ENCODE data around the gene VIPR2. TPM values are rescaled to one million over a fixed set of nuclear protein-coding genes. Genes with fewer than 3 reads are reported as not detected.
"Not testable (repeated sequence)": the region's sequence is repeated elsewhere in the genome, so short reads cannot be mapped to it uniquely, and the experiment has no call there.

VIPR2 gene
- total RNA-seq, 2 experiments from 2014 or later = 0.42 to 0.50 TPM

GRCh38 chr7:159123793-159124192 lies 20.9 kb downstream of the VIPR2 start:
- intact Hi-C loops (cut with DNase I, micrococcal nuclease); ATAC-seq; H3K27ac Mint-ChIP-seq; H3K9me3 Mint-ChIP-seq (ENCODE audit: low read depth); POLR2A ChIA-PET; H3K36me3 Mint-ChIP-seq (ENCODE audit: low read depth); H3K4me1 Mint-ChIP-seq; H3K27me3 Mint-ChIP-seq; DNase-seq; H3K4me3 Mint-ChIP-seq: not testable (repeated sequence)
- CTCF ChIA-PET = interaction anchor here (0.8 kb wide), 1 partner anchor 76 kb away, joined by 4 read pairs; no protein-coding TSS in a partner anchor

GRCh38 chr7:159123294-159123693 lies 21.4 kb downstream of the VIPR2 start:
- CTCF ChIA-PET = interaction anchor here (0.8 kb wide), 1 partner anchor 76 kb away, joined by 4 read pairs; no protein-coding TSS in a partner anchor
- DNase-seq; intact Hi-C loops (cut with DNase I, micrococcal nuclease); H3K27me3 Mint-ChIP-seq; POLR2A ChIA-PET; H3K36me3 Mint-ChIP-seq (ENCODE audit: low read depth); H3K4me1 Mint-ChIP-seq; ATAC-seq; H3K27ac Mint-ChIP-seq; H3K4me3 Mint-ChIP-seq; H3K9me3 Mint-ChIP-seq (ENCODE audit: low read depth): not testable (repeated sequence)

- ATAC-seq = no peak
- CTCF ChIA-PET = no interaction called here
- no peak overlapping the region for H3K4me3 Mint-ChIP-seq
- H3K36me3 Mint-ChIP-seq (ENCODE audit: low read depth) = no peaks in the 10 kb centered on the region
- DNase-seq = no peak
- POLR2A ChIA-PET = no interaction called here
- intact Hi-C loops (cut with DNase I, micrococcal nuclease) = no loop called here
- no peaks in the 10 kb centered on the region for H3K27me3 Mint-ChIP-seq
- no peak overlapping the region for H3K27ac Mint-ChIP-seq
- H3K9me3 Mint-ChIP-seq (ENCODE audit: low read depth) = no peaks in the 10 kb centered on the region
- H3K4me1 Mint-ChIP-seq = peaks cover 6% of the 10 kb centered on the region
These were observed 22.4 kb downstream of the VIPR2 start for GRCh38 chr7:159122276-159122675.

- ATAC-seq (no peak), DNase-seq (no peak)
- H3K9me3 Mint-ChIP-seq (ENCODE audit: low read depth) = no peaks in the 10 kb centered on the region
- ChIA-PET CTCF (no interaction called here), POLR2A (no interaction called here)
- no peaks in the 10 kb centered on the region for H3K36me3 Mint-ChIP-seq (ENCODE audit: low read depth)
- no peak overlapping the region for H3K4me3 Mint-ChIP-seq
- intact Hi-C loops (cut with DNase I, micrococcal nuclease) = no loop called here
- H3K27me3 Mint-ChIP-seq = no peaks in the 10 kb centered on the region
- H3K4me1 Mint-ChIP-seq = peaks cover 6% of the 10 kb centered on the region
- no peak overlapping the region for H3K27ac Mint-ChIP-seq
These were observed 23.2 kb downstream of the VIPR2 start for GRCh38 chr7:159121476-159121875.

- CTCF ChIA-PET = no interaction called here
- H3K36me3 Mint-ChIP-seq (ENCODE audit: low read depth) = no peaks in the 10 kb centered on the region
- H3K9me3 Mint-ChIP-seq (ENCODE audit: low read depth) = no peaks in the 10 kb centered on the region
- ATAC-seq = no peak
- no peak overlapping the region for H3K27ac Mint-ChIP-seq
- no peak for DNase-seq
- peaks cover 6% of the 10 kb centered on the region for H3K4me1 Mint-ChIP-seq
- intact Hi-C loops (cut with DNase I, micrococcal nuclease) = no loop called here
- H3K4me3 Mint-ChIP-seq = no peak overlapping the region
- POLR2A ChIA-PET = no interaction called here
- H3K27me3 Mint-ChIP-seq = no peaks in the 10 kb centered on the region
These were observed 23.6 kb downstream of the VIPR2 start for GRCh38 chr7:159121068-159121467.

GRCh38 chr7:159120540-159120919 lies 24.1 kb downstream of the VIPR2 start:
- Mint-ChIP-seq H3K27ac (no peak overlapping the region), H3K36me3 (ENCODE audit: low read depth) (no peaks in the 10 kb centered on the region), H3K9me3 (ENCODE audit: low read depth) (no peaks in the 10 kb centered on the region), H3K4me1 (peaks cover 7% of the 10 kb centered on the region), H3K4me3 (no peak overlapping the region), H3K27me3 (no peaks in the 10 kb centered on the region)
- CTCF ChIA-PET = no interaction called here
- no peak for DNase-seq
- intact Hi-C loops (cut with DNase I, micrococcal nuclease) = no loop called here
- no peak for ATAC-seq
- POLR2A ChIA-PET = no interaction called here

- no peak overlapping the region for H3K27ac Mint-ChIP-seq
- H3K36me3 Mint-ChIP-seq (ENCODE audit: low read depth) = no peaks in the 10 kb centered on the region
- H3K4me3 Mint-ChIP-seq = no peak overlapping the region
- H3K4me1 Mint-ChIP-seq = peaks cover 9% of the 10 kb centered on the region
- DNase-seq = no peak
- no peaks in the 10 kb centered on the region for H3K9me3 Mint-ChIP-seq (ENCODE audit: low read depth)
- H3K27me3 Mint-ChIP-seq = no peaks in the 10 kb centered on the region
- intact Hi-C loops (cut with DNase I, micrococcal nuclease) = no loop called here
- no peak for ATAC-seq
- POLR2A ChIA-PET = no interaction called here
- CTCF ChIA-PET = no interaction called here
These were observed 24.7 kb downstream of the VIPR2 start for GRCh38 chr7:159119851-159120539.

- ATAC-seq (no peak), DNase-seq (no peak)
- Mint-ChIP-seq H3K9me3 (ENCODE audit: low read depth) (no peaks in the 10 kb centered on the region), H3K27ac (no peak overlapping the region), H3K27me3 (no peaks in the 10 kb centered on the region), H3K36me3 (ENCODE audit: low read depth) (no peaks in the 10 kb centered on the region), H3K4me1 (peaks cover 9% of the 10 kb centered on the region), H3K4me3 (no peak overlapping the region)
- intact Hi-C loops (cut with DNase I, micrococcal nuclease) = no loop called here
- POLR2A ChIA-PET = no interaction called here
- CTCF ChIA-PET = no interaction called here
These were observed 25.5 kb downstream of the VIPR2 start for GRCh38 chr7:159119026-159119741.

GRCh38 chr7:159118623-159119022 lies 26.0 kb downstream of the VIPR2 start:
- DNase-seq = no peak
- Mint-ChIP-seq H3K4me3 (no peak overlapping the region), H3K4me1 (peaks cover 9% of the 10 kb centered on the region), H3K9me3 (ENCODE audit: low read depth) (no peaks in the 10 kb centered on the region), H3K27me3 (peaks cover 1% of the 10 kb centered on the region), H3K36me3 (ENCODE audit: low read depth) (no peaks in the 10 kb centered on the region), H3K27ac (no peak overlapping the region)
- no peak for ATAC-seq
- CTCF ChIA-PET = no interaction called here
- intact Hi-C loops (cut with DNase I, micrococcal nuclease) = no loop called here
- POLR2A ChIA-PET = no interaction called here

- ChIA-PET POLR2A (no interaction called here), CTCF (no interaction called here)
- no peak for ATAC-seq
- Mint-ChIP-seq H3K36me3 (ENCODE audit: low read depth) (no peaks in the 10 kb centered on the region), H3K27me3 (peaks cover 2% of the 10 kb centered on the region), H3K4me3 (no peak overlapping the region), H3K27ac (no peak overlapping the region), H3K9me3 (ENCODE audit: low read depth) (no peaks in the 10 kb centered on the region), H3K4me1 (peaks cover 9% of the 10 kb centered on the region)
- DNase-seq = no peak
- intact Hi-C loops (cut with DNase I, micrococcal nuclease) = no loop called here
These were observed 26.5 kb downstream of the VIPR2 start for GRCh38 chr7:159118197-159118595.

- Mint-ChIP-seq H3K27me3 (peaks cover 2% of the 10 kb centered on the region), H3K36me3 (ENCODE audit: low read depth) (no peaks in the 10 kb centered on the region), H3K27ac (no peak overlapping the region), H3K4me3 (no peak overlapping the region), H3K9me3 (ENCODE audit: low read depth) (no peaks in the 10 kb centered on the region), H3K4me1 (peaks cover 9% of the 10 kb centered on the region)
- ATAC-seq (no peak), DNase-seq (no peak)
- ChIA-PET CTCF (no interaction called here), POLR2A (no interaction called here)
- intact Hi-C loops (cut with DNase I, micrococcal nuclease) = no loop called here
These were observed 27.1 kb downstream of the VIPR2 start for GRCh38 chr7:159117366-159118196.

Measured in activated CD4-positive, alpha-beta T cell treated with anti-CD3 and anti-CD28 coated beads for 36 hours (primary cell).